ENCODE measurements around the gene POU5F1. TPM values are rescaled to one million over a fixed set of nuclear protein-coding genes. Genes with fewer than 3 reads are reported as not detected.
A peak's percentile ranks its signal among the peaks of the same experiment; 100 is the strongest.
"Not testable (repeated sequence)": the region's sequence is repeated elsewhere in the genome, so short reads cannot be mapped to it uniquely, and the experiment has no call there.

The POU5F1 gene
- total RNA-seq, 1 experiment from 2014 or later, result 32.7 TPM

GRCh38 chr6:31168606-31169005 lies 1.9 kb downstream of the POU5F1 start:
- Mint-ChIP-seq H3K27ac (ENCODE audit: unreplicated experiment) (peak overlapping the region; percentile 12), H3K4me3 (ENCODE audit: low read depth, unreplicated experiment) (no peak overlapping the region), H3K36me3 (ENCODE audit: insufficient read depth, unreplicated experiment) (peaks cover 74% of the 10 kb centered on the region), H3K27me3 (ENCODE audit: unreplicated experiment) (no peaks in the 10 kb centered on the region), H3K9me3 (ENCODE audit: low read depth, unreplicated experiment) (no peaks in the 10 kb centered on the region), H3K4me1 (ENCODE audit: low read depth, unreplicated experiment) (peaks cover 54% of the 10 kb centered on the region)
- TSS peak; percentile 10 for BruUV-seq (replicated peaks)
- intact Hi-C loops (cut with micrococcal nuclease; ENCODE audit: unreplicated experiment), result no loop called here
- DNase-seq, result no peak
- CTCF ChIA-PET, result interaction anchor here (0.7 to 1.1 kb wide), 2 partner anchors 10 to 53 kb away, joined by 3 to 5 read pairs; no protein-coding TSS in a partner anchor
- no peak for TF ChIP-seq CTCF (IDR thresholded peaks at IDR 0.05; ENCODE audit: unreplicated experiment)

- no peaks in the 10 kb centered on the region for H3K9me3 Mint-ChIP-seq (ENCODE audit: low read depth, unreplicated experiment)
- no peak for DNase-seq
- CTCF ChIA-PET, result no interaction called here
- intact Hi-C loops (cut with micrococcal nuclease; ENCODE audit: unreplicated experiment), result no loop called here
- H3K36me3 Mint-ChIP-seq (ENCODE audit: insufficient read depth, unreplicated experiment), result peaks cover 71% of the 10 kb centered on the region
- no peaks in the 10 kb centered on the region for H3K27me3 Mint-ChIP-seq (ENCODE audit: unreplicated experiment)
- no peak for TF ChIP-seq CTCF (IDR thresholded peaks at IDR 0.05; ENCODE audit: unreplicated experiment)
- no peak overlapping the region for H3K27ac Mint-ChIP-seq (ENCODE audit: unreplicated experiment)
- H3K4me3 Mint-ChIP-seq (ENCODE audit: low read depth, unreplicated experiment), result no peak overlapping the region
- peaks cover 61% of the 10 kb centered on the region for H3K4me1 Mint-ChIP-seq (ENCODE audit: low read depth, unreplicated experiment)
- no TSS peak for BruUV-seq (replicated peaks)
These were observed 4.5 kb downstream of the POU5F1 start for GRCh38 chr6:31165986-31166385.

- CTCF ChIA-PET; intact Hi-C loops (cut with micrococcal nuclease; ENCODE audit: unreplicated experiment); BruUV-seq (replicated peaks); H3K27ac Mint-ChIP-seq (ENCODE audit: unreplicated experiment); H3K9me3 Mint-ChIP-seq (ENCODE audit: low read depth, unreplicated experiment); H3K27me3 Mint-ChIP-seq (ENCODE audit: unreplicated experiment); DNase-seq; H3K4me3 Mint-ChIP-seq (ENCODE audit: low read depth, unreplicated experiment): not testable (repeated sequence)
- Mint-ChIP-seq H3K4me1 (ENCODE audit: low read depth, unreplicated experiment) (peaks cover 55% of the 10 kb centered on the region), H3K36me3 (ENCODE audit: insufficient read depth, unreplicated experiment) (peaks cover 71% of the 10 kb centered on the region)
These were observed 5.2 kb downstream of the POU5F1 start for GRCh38 chr6:31165064-31165832.

GRCh38 chr6:31164475-31165063 lies 5.9 kb downstream of the POU5F1 start:
- BruUV-seq (replicated peaks); H3K27ac Mint-ChIP-seq (ENCODE audit: unreplicated experiment); DNase-seq; intact Hi-C loops (cut with micrococcal nuclease; ENCODE audit: unreplicated experiment); H3K4me3 Mint-ChIP-seq (ENCODE audit: low read depth, unreplicated experiment); H3K9me3 Mint-ChIP-seq (ENCODE audit: low read depth, unreplicated experiment); H3K27me3 Mint-ChIP-seq (ENCODE audit: unreplicated experiment): not testable (repeated sequence)
- Mint-ChIP-seq H3K36me3 (ENCODE audit: insufficient read depth, unreplicated experiment) (peaks cover 68% of the 10 kb centered on the region), H3K4me1 (ENCODE audit: low read depth, unreplicated experiment) (peaks cover 53% of the 10 kb centered on the region)
- CTCF ChIA-PET, result interaction anchor here (1.4 kb wide), 1 partner anchor 13 kb away, joined by 3 read pairs; no protein-coding TSS in a partner anchor

- intact Hi-C loops (cut with micrococcal nuclease; ENCODE audit: unreplicated experiment), result no loop called here
- H3K36me3 Mint-ChIP-seq (ENCODE audit: insufficient read depth, unreplicated experiment), result peaks cover 70% of the 10 kb centered on the region
These were observed 6.6 kb downstream of the POU5F1 start for GRCh38 chr6:31163922-31164321.

More at GRCh38 chr6:31163922-31164321, 6.6 kb downstream of the POU5F1 start:
- Mint-ChIP-seq H3K27me3 (ENCODE audit: unreplicated experiment) (no peaks in the 10 kb centered on the region), H3K9me3 (ENCODE audit: low read depth, unreplicated experiment) (no peaks in the 10 kb centered on the region), H3K27ac (ENCODE audit: unreplicated experiment) (no peak overlapping the region), H3K4me3 (ENCODE audit: low read depth, unreplicated experiment) (no peak overlapping the region), H3K4me1 (ENCODE audit: low read depth, unreplicated experiment) (peaks cover 53% of the 10 kb centered on the region)
- no peak for DNase-seq
- BruUV-seq (replicated peaks), result no TSS peak
- CTCF ChIA-PET, result interaction anchor here (0.8 to 1.4 kb wide), 2 partner anchors 11 to 13 kb away, joined by 3 read pairs; no protein-coding TSS in a partner anchor
- TF ChIP-seq CTCF (IDR thresholded peaks at IDR 0.05; ENCODE audit: unreplicated experiment), result no peak

Data from Calu3 (cell line).